ENCODE results near the gene FRMD4A. TPM values are rescaled to one million over a fixed set of nuclear protein-coding genes. Genes with fewer than 3 reads are reported as not detected.

The FRMD4A gene
- total and polyA plus RNA-seq, 10 of the 15 experiments (the other 5 are each of a cell fraction or from before 2014, with no cell fraction given), result 17.8 to 75.2 (median 39.1) TPM

- no peak for FAIRE-seq
- CTCF ChIA-PET, result interaction anchor here (0.6 to 1.2 kb wide), 2 partner anchors 15 to 730 kb away, joined by 3 read pairs; no protein-coding TSS in a partner anchor
- no peaks in the 10 kb centered on the region; the same call in 1 of the 2 replicates for H3K4me1 ChIP-seq (ENCODE audit: control insufficient read depth, insufficient read depth, low read length)
- intact Hi-C loops (cut with micrococcal nuclease; ENCODE audit: unreplicated experiment) (no loop called here), in situ Hi-C loops (cut with MboI) (no loop called here)
- POLR2A ChIA-PET, result no interaction called here
- H3K4me3 ChIP-seq, result no peak overlapping the region
- BruUV-seq (replicated peaks), result no TSS peak
- H3K36me3 ChIP-seq (ENCODE audit: control insufficient read depth in 2 of 2, insufficient read depth in 2 of 2, low read length in 1 of 2), result no peaks in the 10 kb centered on the region
- SMC1A ChIA-PET (ENCODE audit: uncharacterized antibody, unreplicated experiment), result no interaction called here
- WGBS (ENCODE audit: insufficient coverage, insufficient replicate concordance, low lambda C conversion rate, missing lambda C conversion rate), result 27% methylated on average over 7 of the region's 7 CpGs
- no peaks in the 10 kb centered on the region for H4K20me1 ChIP-seq (ENCODE audit: control insufficient read depth, insufficient read depth)
- no peak for DNase-seq (ENCODE audit: low read depth, low spot score)
- RAD21 ChIA-PET (ENCODE audit: unreplicated experiment), result no interaction called here
- H3K9me3 ChIP-seq (replicated peaks; ENCODE audit: control insufficient read depth, insufficient read depth, low read length), result peaks cover 12% of the 10 kb centered on the region
- no peak overlapping the region for H3K27ac ChIP-seq (ENCODE audit: control insufficient read depth, insufficient read depth)
- peak; percentile 33; the same call in 1 of the 2 replicates for TF ChIP-seq PKNOX1 (IDR thresholded peaks at IDR 0.05)
- TF ChIP-seq ZNF217 (IDR thresholded peaks at IDR 0.05), result 0 out of 2 replicates have a peak, but pooled peaks have one; percentile 36
- TF ChIP-seq FOS (IDR thresholded peaks at IDR 0.05; ENCODE audit: borderline replicate concordance, extremely low read depth, insufficient read length), result no peak
- H3K4me2 ChIP-seq (ENCODE audit: control insufficient read depth, insufficient read depth), result no peak overlapping the region
- H3K27me3 ChIP-seq (replicated peaks in 1 of 2; ENCODE audit: control insufficient read depth in 2 of 2, insufficient read depth in 2 of 2, low read length in 1 of 2), result no peaks in the 10 kb centered on the region
- no peaks in the 10 kb centered on the region for H3K79me2 ChIP-seq (ENCODE audit: control insufficient read depth, insufficient read depth, low read length)
- ATAC-seq, result no peak
- H3K9ac ChIP-seq (ENCODE audit: control insufficient read depth, insufficient read depth, low read length), result no peak overlapping the region
- H2AFZ ChIP-seq (ENCODE audit: control insufficient read depth, low read depth, low read length), result no peak overlapping the region
Observed at GRCh38 chr10:13816195-13816925, 514.4 kb downstream of the FRMD4A start.

- CTCF ChIA-PET, result interaction anchor here (0.6 kb wide), 1 partner anchor 730 kb away, joined by 3 read pairs; no protein-coding TSS in a partner anchor
- POLR2A ChIA-PET, result no interaction called here
- ATAC-seq (no peak), FAIRE-seq (no peak), DNase-seq (ENCODE audit: low read depth, low spot score) (no peak)
- no peak for TF ChIP-seq ZBTB33 (IDR thresholded peaks at IDR 0.05)
- no peak for TF ChIP-seq ATF2 (IDR thresholded peaks at IDR 0.05; ENCODE audit: low read length)
- no peak for TF ChIP-seq SREBF2 (IDR thresholded peaks at IDR 0.05; ENCODE audit: low read length)
- in situ Hi-C loops (cut with MboI), result no loop called here
- H3K27me3 ChIP-seq (replicated peaks in 1 of 2; ENCODE audit: control insufficient read depth in 2 of 2, insufficient read depth in 2 of 2, low read length in 1 of 2), result no peaks in the 10 kb centered on the region
- RAD21 ChIA-PET (ENCODE audit: unreplicated experiment), result no interaction called here
- intact Hi-C loops (cut with micrococcal nuclease; ENCODE audit: unreplicated experiment), result no loop called here
- H3K27ac ChIP-seq (ENCODE audit: control insufficient read depth, insufficient read depth), result no peak overlapping the region
- H3K4me3 ChIP-seq, result no peak overlapping the region
- BruUV-seq (replicated peaks), result no TSS peak
- H3K9me3 ChIP-seq (replicated peaks; ENCODE audit: control insufficient read depth, insufficient read depth, low read length), result peaks cover 12% of the 10 kb centered on the region
- H3K79me2 ChIP-seq (ENCODE audit: control insufficient read depth, insufficient read depth, low read length), result no peaks in the 10 kb centered on the region
- no peak overlapping the region for H3K4me2 ChIP-seq (ENCODE audit: control insufficient read depth, insufficient read depth)
- no peaks in the 10 kb centered on the region; a peak in 1 of 4 replicates for H3K36me3 ChIP-seq (ENCODE audit: control insufficient read depth in 2 of 2, insufficient read depth in 2 of 2, low read length in 1 of 2)
- H3K9ac ChIP-seq (ENCODE audit: control insufficient read depth, insufficient read depth, low read length), result no peak overlapping the region
- SMC1A ChIA-PET (ENCODE audit: uncharacterized antibody, unreplicated experiment), result no interaction called here
- H2AFZ ChIP-seq (ENCODE audit: control insufficient read depth, low read depth, low read length), result no peak overlapping the region
- H3K4me1 ChIP-seq (ENCODE audit: control insufficient read depth, insufficient read depth, low read length), result peaks cover 2% of the 10 kb centered on the region
- no peaks in the 10 kb centered on the region for H4K20me1 ChIP-seq (ENCODE audit: control insufficient read depth, insufficient read depth)
Observed at GRCh38 chr10:13815756-13816155, 515.0 kb downstream of the FRMD4A start.

Measured in GM12878 (cell line).